CD14-positive monocyte (primary cell): ENCODE measurements around the gene SLC25A40. TPM values are rescaled to one million over a fixed set of nuclear protein-coding genes. Genes with fewer than 3 reads are reported as not detected.
A peak's percentile ranks its signal among the peaks of the same experiment; 100 is the strongest.
"Not testable (repeated sequence)": the region's sequence is repeated elsewhere in the genome, so short reads cannot be mapped to it uniquely, and the experiment has no call there.

Experiments used
- DNase-seq, 3 donors: peaks; one replicate each; pipeline ENCODE4 v3.0.0-alpha.2; 2011 to 2022
- H2AFZ ChIP-seq: 2 replicates; pipeline ENCODE4 v1.6.0; 2012; ENCODE audit warnings: mild to moderate bottlenecking, low read depth, low read length, inconsistent platforms; ENCODE audit not compliant: insufficient read depth, poor library complexity, severe bottlenecking
- H3K27ac ChIP-seq, 2 donors: 1 replicate in 1 of 2; 2 replicates in 1 of 2; pipeline ENCODE4 v1.5.1; 2012 to 2013; ENCODE audit warnings: low read length in 2 of 2, control low read depth in 1 of 2, inconsistent platforms in 1 of 2, low read depth in 1 of 2, mild to moderate bottlenecking in 1 of 2
- H3K27me3 ChIP-seq, 2 donors: one replicate each; pipeline versions ENCODE4 v1.6.0 to v1.6.1; 2011 to 2013; ENCODE audit warnings: low read length in 2 of 2; ENCODE audit not compliant: control insufficient read depth in 2 of 2, insufficient read depth in 2 of 2
- H3K36me3 ChIP-seq, 2 donors: replicated peaks in 1 of 2; 1 replicate in 1 of 2; 2 replicates in 1 of 2; pipeline versions ENCODE4 v1.5.1 to v1.6.1; 2012 to 2013; ENCODE audit warnings: low read length in 2 of 2, control low read depth in 1 of 2, inconsistent platforms in 1 of 2, mild to moderate bottlenecking in 1 of 2; ENCODE audit not compliant: insufficient read depth in 2 of 2, control insufficient read depth in 1 of 2
- H3K4me1 ChIP-seq, 2 donors: 1 replicate in 1 of 2; 2 replicates in 1 of 2; pipeline versions ENCODE4 v1.5.1 to v1.6.1; 2012 to 2013; ENCODE audit warnings: low read length in 2 of 2, control low read depth in 1 of 2, inconsistent platforms in 1 of 2, mild to moderate bottlenecking in 1 of 2, moderate library complexity in 1 of 2; ENCODE audit not compliant: insufficient read depth in 2 of 2, control insufficient read depth in 1 of 2
- H3K4me2 ChIP-seq: replicated peaks from 2 replicates; pipeline ENCODE3; 2012; ENCODE audit warnings: low read length, moderate library complexity, mild to moderate bottlenecking; ENCODE audit not compliant: poor library complexity, severe bottlenecking; ENCODE audit errors: extremely low read depth
- H3K4me3 ChIP-seq, 3 experiments: fragments of 200-600 bp in 1 of 3; sonication (generic) in 1 of 3; replicated peaks in 1 of 3; 1 replicate in 2 of 3; 2 replicates in 1 of 3; pipeline ENCODE4 v1.5.1; 2011 to 2013; ENCODE audit warnings: low read length in 3 of 3, mild to moderate bottlenecking in 3 of 3, control low read depth in 2 of 3, low read depth in 2 of 3, inconsistent platforms in 1 of 3, moderate library complexity in 1 of 3
- H3K79me2 ChIP-seq: 2 replicates; pipeline ENCODE4 v1.6.0; 2012; ENCODE audit warnings: mild to moderate bottlenecking, control low read depth, inconsistent platforms, low read length, moderate library complexity; ENCODE audit not compliant: insufficient read depth
- H3K9ac ChIP-seq: 2 replicates; pipeline ENCODE4 v1.6.0; 2017; ENCODE audit warnings: low read length, mild to moderate bottlenecking; ENCODE audit not compliant: insufficient read depth, poor library complexity, severe bottlenecking
- H3K9me3 ChIP-seq, 2 donors: replicated peaks in 1 of 2; 1 replicate in 1 of 2; 2 replicates in 1 of 2; pipeline versions ENCODE4 v1.5.1 to v1.6.1; 2012 to 2013; ENCODE audit warnings: low read length in 2 of 2, control low read depth in 1 of 2; ENCODE audit not compliant: control insufficient read depth in 1 of 2, insufficient read depth in 1 of 2
- H4K20me1 ChIP-seq: 2 replicates; pipeline ENCODE4 v1.6.0; 2012; ENCODE audit warnings: mild to moderate bottlenecking, low read length, control low read depth, moderate library complexity; ENCODE audit not compliant: insufficient read depth
- H3K27ac Mint-ChIP-seq, 7 donors: one replicate each; pipeline ENCODE4 v1.8.0; 2020; ENCODE audit warnings: mild to moderate bottlenecking in 7 of 7, mixed read lengths in 7 of 7, moderate library complexity in 6 of 7, inconsistent platforms in 2 of 7
- H3K27me3 Mint-ChIP-seq, 3 donors: one replicate each; pipeline ENCODE4 v1.8.0; 2021 to 2022; ENCODE audit warnings: low read depth in 3 of 3, mild to moderate bottlenecking in 3 of 3, mixed read lengths in 3 of 3, moderate library complexity in 3 of 3, inconsistent platforms in 1 of 3
- H3K36me3 Mint-ChIP-seq, 2 donors: one replicate each; pipeline ENCODE4 v1.8.0; 2020; ENCODE audit warnings: mixed read lengths in 2 of 2, inconsistent platforms in 1 of 2, mild to moderate bottlenecking in 1 of 2
- H3K4me1 Mint-ChIP-seq: one replicate; pipeline ENCODE4 v1.8.0; 2020; ENCODE audit warnings: mild to moderate bottlenecking, mixed read lengths
- H3K4me3 Mint-ChIP-seq, 2 donors: one replicate each; pipeline ENCODE4 v1.8.0; 2020; ENCODE audit warnings: mild to moderate bottlenecking in 2 of 2, mixed read lengths in 2 of 2, moderate library complexity in 1 of 2
- H3K9me3 Mint-ChIP-seq, 7 donors: one replicate each; pipeline ENCODE4 v1.8.0; 2020 to 2022; ENCODE audit warnings: mixed read lengths in 7 of 7, mild to moderate bottlenecking in 6 of 7, moderate library complexity in 6 of 7, inconsistent platforms in 2 of 7
- CTCF ChIP-seq: fragments of 200-600 bp; IDR thresholded peaks from one replicate; pipeline ENCODE4 v1.8.0; 2022; ENCODE audit warnings: antibody characterized with exemption, mild to moderate bottlenecking
- WGBS: methylation state at CpG from one replicate; pipeline ENCODE4 v1.1.5; 2013; ENCODE audit warnings: missing lambda C conversion rate; ENCODE audit not compliant: insufficient coverage; 5-methylcytosine and 5-hydroxymethylcytosine counted together
- intact Hi-C, 2 donors: fragments of 100-400 bp; cut with micrococcal nuclease; formaldehyde crosslinking; loops; one replicate each; pipeline versions ENCODE4 v1.15.0 to v1.15.1; 2023
- polyA plus RNA-seq, 3 donors: library from polyadenylated mRNA; depleted of rRNA in 1 of 3; unstranded in 2 of 3; stranded (reverse) in 1 of 3; fragments of 300-500 nt in 2 of 3; fragments of >200 nt in 1 of 3; fragmentation: Illumina TruSeq in 2 of 3; gene quantifications; 1 replicate in 2 of 3; 2 replicates in 1 of 3; pipeline ENCODE4 v1.2.3, GENCODE V29; 2012 to 2021

SLC25A40 gene
- polyA plus RNA-seq, 3 donors = 23.5 to 36.3 (median 26.2) TPM

- DNase-seq = peak; percentile 78 to 91 (median 89)
- Histone ChIP-seq H3K27me3 (no peaks in the 10 kb centered on the region), H3K79me2 (peaks cover 89% of the 10 kb centered on the region), H3K4me3 (peak overlapping the region; percentile 93 to 99 (median 98)), H3K9ac (no peak overlapping the region), H3K4me1 (peaks cover 28 to 47% of the 10 kb centered on the region in 2 donors), H2AFZ (no peak overlapping the region), H4K20me1 (peaks cover 40% of the 10 kb centered on the region), H3K27ac (peak overlapping the region in 1 of 2 donors; percentile 91), H3K36me3 (peaks cover 5 to 24% of the 10 kb centered on the region in 2 donors), H3K9me3 (peaks cover 15 to 19% of the 10 kb centered on the region in 2 donors), H3K4me2 (peak overlapping the region; percentile 94)
- H3K27ac Mint-ChIP-seq = peak overlapping the region; percentile 86 to 93 (median 90)
- 0% methylated on average over 1 of the region's 4 CpGs for WGBS
- intact Hi-C loops = loop anchor here in 1 of 2 donors (10.0 kb wide), 1 partner anchor 719 kb away; the partner anchor contains the start of gene DMTF1
- no peak for TF ChIP-seq CTCF
- H3K4me3 Mint-ChIP-seq = peak overlapping the region; percentile 96 to 97
- peaks cover 53% of the 10 kb centered on the region for H3K4me1 Mint-ChIP-seq
- H3K36me3 Mint-ChIP-seq = peaks cover 20 to 29% of the 10 kb centered on the region in 2 donors
- H3K9me3 Mint-ChIP-seq = peaks cover 9 to 27% (median 18%) of the 10 kb centered on the region in 7 donors
- H3K27me3 Mint-ChIP-seq = peaks cover 0 to 2% (median 0%) of the 10 kb centered on the region in 3 donors
Observed at GRCh38 chr7:87874066-87874465, 2.1 kb downstream of the SLC25A40 start.

- peaks cover 54% of the 10 kb centered on the region for H3K4me1 Mint-ChIP-seq
Observed at GRCh38 chr7:87873328-87873727, 2.8 kb downstream of the SLC25A40 start.

More at GRCh38 chr7:87873328-87873727, 2.8 kb downstream of the SLC25A40 start:
- peaks cover 5 to 28% of the 10 kb centered on the region in 2 donors for H3K36me3 ChIP-seq
- H3K27me3 ChIP-seq, DNase-seq, H3K27me3 Mint-ChIP-seq, H3K9ac ChIP-seq, H2AFZ ChIP-seq: not testable (repeated sequence)
- peaks cover 42% of the 10 kb centered on the region for H4K20me1 ChIP-seq
- intact Hi-C loops = loop anchor here in 1 of 2 donors (10.0 kb wide), 1 partner anchor 719 kb away; the partner anchor contains the start of gene DMTF1
- H3K4me1 ChIP-seq = peaks cover 28 to 47% of the 10 kb centered on the region in 2 donors
- H3K27ac ChIP-seq = peak overlapping the region; percentile 68 to 91
- H3K4me3 Mint-ChIP-seq = peak overlapping the region; percentile 96 to 97
- peaks cover 89% of the 10 kb centered on the region for H3K79me2 ChIP-seq
- peak overlapping the region; percentile 11 to 99 (median 31) for H3K4me3 ChIP-seq
- H3K4me2 ChIP-seq = peak overlapping the region; percentile 94
- peak overlapping the region; percentile 86 to 93 (median 90) for H3K27ac Mint-ChIP-seq
- H3K36me3 Mint-ChIP-seq = peaks cover 22 to 33% of the 10 kb centered on the region in 2 donors
- WGBS = 86% methylated on average over 7 of the region's 10 CpGs
- H3K9me3 ChIP-seq = peaks cover 17 to 21% of the 10 kb centered on the region in 2 donors
- H3K9me3 Mint-ChIP-seq = peaks cover 9 to 27% (median 19%) of the 10 kb centered on the region in 7 donors
